Neural progenitor cell (in vitro differentiated cells): ENCODE data around the gene PRKCE.

Experiments
- CTCF ChIP-seq: fragments of 200-600 bp; sonication (generic); IDR thresholded peaks from 2 replicates; pipeline ENCODE4 v1.5.1; 2017; ENCODE audit warnings: antibody characterized with exemption, mild to moderate bottlenecking
- EZH2 ChIP-seq: fragments of 200-600 bp; sonication (generic); IDR thresholded peaks from 2 replicates; pipeline ENCODE4 v1.6.1; 2017; ENCODE audit warnings: antibody characterized with exemption, mild to moderate bottlenecking, moderate library complexity

GRCh38 chr2:45912109-45912508 lies 260.6 kb downstream of the PRKCE start:
- TF ChIP-seq CTCF, result no peak
- TF ChIP-seq EZH2, result no peak
